ELF-1 (cell line): Measurements from ENCODE around the gene SCGB1D1.

Experiments used
- DNase-seq: peaks from one replicate; pipeline ENCODE4 v3.0.0-alpha.2; 2016; ENCODE audit warnings: low read depth, low spot score

SCGB1D1 gene

DNA sequence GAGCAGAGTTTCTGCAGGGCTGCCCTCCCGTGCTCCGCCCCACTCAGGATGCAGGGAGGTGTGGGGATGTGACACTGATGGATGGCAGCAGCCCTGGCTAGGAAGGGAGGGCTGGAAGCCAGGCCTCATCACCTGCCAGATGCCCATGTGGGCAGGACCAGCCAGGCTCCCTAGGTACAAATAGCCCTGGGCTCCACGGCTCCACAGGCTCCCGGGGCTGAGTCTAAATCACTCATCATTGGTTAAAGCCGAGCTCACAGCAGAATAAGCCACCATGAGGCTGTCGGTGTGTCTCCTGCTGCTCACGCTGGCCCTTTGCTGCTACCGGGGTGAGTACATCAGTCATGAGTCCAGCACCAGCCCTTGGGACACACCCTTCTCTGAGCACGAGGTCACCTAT lies at the start of gene SCGB1D1:
TSS of gene SCGB1D1 (plus strand) at position 206 of the 400 bp plus-strand sequence. CDS start at position 275, 69 bp downstream.
- DNase-seq = no peak

DNA sequence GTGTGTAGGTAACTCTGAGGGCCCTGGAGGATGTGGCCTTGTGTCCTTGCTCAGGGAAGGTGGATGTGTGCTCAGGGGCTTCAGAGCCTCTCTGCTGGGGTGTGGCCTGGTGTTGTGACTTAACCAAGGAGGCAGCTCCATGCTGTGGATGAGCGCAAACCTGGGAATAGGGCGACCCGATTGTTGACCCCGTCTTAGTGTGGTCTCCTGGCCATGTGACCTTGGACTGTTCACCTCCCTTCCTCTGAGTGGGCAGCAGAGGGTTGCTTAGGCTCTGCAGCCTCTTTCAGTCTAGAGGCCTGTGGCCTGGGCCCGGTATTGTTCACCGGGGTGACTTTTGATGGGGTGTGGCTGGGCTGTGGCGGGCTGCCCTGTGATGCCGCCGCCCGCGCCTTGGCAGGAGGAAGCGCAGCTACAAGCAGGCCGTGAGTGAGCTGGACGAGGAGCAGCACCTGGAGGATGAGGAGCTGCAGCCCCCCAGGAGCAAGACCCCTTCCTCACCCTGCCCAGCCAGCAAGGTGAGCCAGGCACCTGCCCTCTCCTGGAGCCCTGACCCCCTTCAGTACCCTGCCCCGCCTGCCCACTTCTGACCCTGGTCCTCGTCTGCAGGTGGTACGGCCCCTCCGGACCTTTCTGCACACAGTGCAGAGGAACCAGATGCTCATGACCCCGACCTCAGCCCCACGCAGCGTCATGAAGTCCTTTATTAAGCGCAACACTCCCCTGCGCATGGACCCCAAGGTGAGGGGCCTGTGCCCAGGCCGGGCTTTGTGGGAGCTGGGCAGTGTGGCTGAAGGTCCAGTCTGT lies 49.5 kb upstream of the SCGB1D1 start:
- DNase-seq = no peak

GRCh38 chr11:62141111-62142042 lies 48.6 kb upstream of the SCGB1D1 start:
- DNase-seq = no peak

GRCh38 chr11:62142043-62142375 lies 48.0 kb upstream of the SCGB1D1 start:
- DNase-seq = no peak

- DNase-seq = no peak
Observed at GRCh38 chr11:62142921-62143320, 47.1 kb upstream of the SCGB1D1 start.

DNA sequence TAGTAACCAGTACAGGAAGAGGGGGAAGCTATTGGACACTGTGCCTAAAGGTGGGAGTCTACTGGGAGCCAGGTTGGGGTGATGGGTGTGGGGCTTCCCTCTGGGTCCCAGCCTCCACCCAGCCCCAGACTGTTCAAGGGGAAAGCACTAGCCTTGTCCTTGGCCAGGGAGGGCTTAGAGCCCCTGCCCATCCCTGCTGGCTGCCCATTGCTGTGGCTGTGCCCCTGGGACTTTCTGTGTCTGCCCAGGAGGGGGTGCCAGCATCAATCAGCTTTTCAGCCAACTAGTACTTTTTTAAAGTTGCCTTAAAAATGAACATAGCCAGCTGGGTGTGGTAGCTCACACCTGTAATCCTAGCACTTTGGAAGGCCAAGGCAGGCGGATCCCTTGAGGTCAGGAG lies 46.3 kb upstream of the SCGB1D1 start:
- no peak for DNase-seq

GRCh38 chr11:62144641-62145255 lies 45.3 kb upstream of the SCGB1D1 start:
- no peak for DNase-seq

- no peak for DNase-seq
Observed at GRCh38 chr11:62145261-62145871, 44.6 kb upstream of the SCGB1D1 start.

DNA sequence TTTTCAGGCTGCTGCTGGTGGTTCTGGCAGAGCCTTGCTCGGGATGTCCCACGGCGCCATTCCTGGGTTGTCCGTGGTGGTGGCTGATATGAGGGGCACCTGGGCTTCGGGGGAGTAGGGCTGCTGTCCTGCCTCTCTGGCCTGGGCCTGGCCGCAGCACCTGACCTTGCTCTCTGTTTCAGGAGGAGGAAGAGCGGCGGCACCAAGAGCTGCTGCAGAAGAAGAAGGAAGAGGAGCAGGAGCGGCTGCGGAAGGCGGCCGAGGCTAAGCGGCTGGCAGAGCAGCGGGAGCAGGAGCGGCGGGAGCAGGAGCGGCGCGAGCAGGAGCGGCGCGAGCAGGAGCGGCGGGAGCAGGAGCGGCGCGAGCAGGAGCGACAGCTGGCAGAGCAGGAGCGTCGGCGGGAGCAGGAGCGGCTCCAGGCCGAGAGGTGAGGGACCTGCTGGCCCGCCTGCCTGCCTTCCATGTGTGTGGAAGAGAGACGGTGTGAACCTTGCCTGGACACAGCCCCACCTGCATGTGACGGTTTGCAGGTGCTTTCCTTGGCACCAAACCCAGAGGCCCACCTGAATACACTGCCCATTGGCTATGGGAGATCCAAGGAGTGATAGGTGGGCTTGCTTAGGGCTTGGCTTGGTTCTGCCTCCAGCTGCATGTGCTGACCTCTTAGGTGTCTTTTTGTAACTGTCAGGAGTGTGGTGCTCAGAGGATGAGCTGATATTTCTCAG lies 43.4 kb upstream of the SCGB1D1 start:
- no peak for DNase-seq

- no peak for DNase-seq
Observed at GRCh38 chr11:62147545-62147944, 42.5 kb upstream of the SCGB1D1 start.

- no peak for DNase-seq
Observed at GRCh38 chr11:62148271-62148980, 41.6 kb upstream of the SCGB1D1 start.

DNA sequence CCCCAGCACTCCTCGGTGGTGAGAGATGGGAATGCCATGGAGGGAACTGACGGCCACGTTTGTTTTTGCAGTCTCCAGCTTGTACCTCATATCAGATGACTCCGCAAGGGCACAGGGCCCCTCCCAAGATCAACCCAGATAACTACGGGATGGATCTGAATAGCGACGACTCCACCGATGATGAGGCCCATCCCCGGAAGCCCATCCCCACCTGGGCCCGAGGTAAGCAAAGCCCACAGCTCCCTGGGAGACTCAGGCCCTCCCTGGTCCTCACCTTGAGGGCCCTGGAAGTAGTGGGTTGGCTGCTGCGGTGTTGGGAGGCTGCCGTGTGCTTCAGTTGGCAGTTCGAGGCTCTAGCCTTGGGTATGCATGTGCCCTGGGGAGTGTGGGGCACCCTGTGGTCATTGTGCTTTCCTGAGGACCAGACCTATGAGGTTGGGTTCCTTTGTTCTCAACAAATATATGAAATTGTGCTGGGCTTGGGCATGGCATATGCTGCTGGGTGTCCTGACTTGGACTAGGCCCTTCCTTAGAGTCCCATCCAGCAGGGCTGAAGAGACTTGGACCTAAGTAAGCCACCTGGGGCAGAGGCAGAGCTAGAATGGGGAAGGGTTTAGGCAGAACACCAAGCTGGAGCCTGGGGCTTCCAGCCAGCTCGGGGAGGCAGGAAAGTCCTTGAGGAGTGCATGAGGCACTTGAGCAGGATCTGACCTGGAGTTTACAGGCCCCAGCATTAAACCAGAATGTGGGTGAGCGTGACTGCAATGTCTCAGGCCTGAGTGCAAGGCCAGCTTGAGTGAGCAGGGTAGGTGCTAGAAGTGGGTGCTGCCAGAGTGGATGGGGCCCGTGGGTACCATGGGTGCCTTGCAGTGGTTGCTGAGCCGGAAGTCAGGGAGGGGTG lies 39.8 kb upstream of the SCGB1D1 start:
- no peak for DNase-seq

GRCh38 chr11:62150887-62151736 lies 38.9 kb upstream of the SCGB1D1 start:
- no peak for DNase-seq

DNA sequence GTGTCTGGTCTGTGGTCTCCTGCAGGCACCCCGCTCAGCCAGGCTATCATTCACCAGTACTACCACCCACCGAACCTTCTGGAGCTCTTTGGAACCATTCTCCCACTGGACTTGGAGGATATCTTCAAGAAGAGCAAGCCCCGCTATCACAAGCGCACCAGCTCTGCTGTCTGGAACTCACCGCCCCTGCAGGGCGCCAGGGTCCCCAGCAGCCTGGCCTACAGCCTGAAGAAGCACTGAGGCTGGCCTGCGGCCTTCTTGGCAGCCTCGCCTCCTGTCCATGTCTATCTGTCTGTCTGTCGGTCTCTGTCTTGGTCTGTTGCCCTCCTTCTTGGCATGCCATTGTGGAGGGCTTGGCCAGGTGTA lies 38.3 kb upstream of the SCGB1D1 start:
- no peak for DNase-seq

DNA sequence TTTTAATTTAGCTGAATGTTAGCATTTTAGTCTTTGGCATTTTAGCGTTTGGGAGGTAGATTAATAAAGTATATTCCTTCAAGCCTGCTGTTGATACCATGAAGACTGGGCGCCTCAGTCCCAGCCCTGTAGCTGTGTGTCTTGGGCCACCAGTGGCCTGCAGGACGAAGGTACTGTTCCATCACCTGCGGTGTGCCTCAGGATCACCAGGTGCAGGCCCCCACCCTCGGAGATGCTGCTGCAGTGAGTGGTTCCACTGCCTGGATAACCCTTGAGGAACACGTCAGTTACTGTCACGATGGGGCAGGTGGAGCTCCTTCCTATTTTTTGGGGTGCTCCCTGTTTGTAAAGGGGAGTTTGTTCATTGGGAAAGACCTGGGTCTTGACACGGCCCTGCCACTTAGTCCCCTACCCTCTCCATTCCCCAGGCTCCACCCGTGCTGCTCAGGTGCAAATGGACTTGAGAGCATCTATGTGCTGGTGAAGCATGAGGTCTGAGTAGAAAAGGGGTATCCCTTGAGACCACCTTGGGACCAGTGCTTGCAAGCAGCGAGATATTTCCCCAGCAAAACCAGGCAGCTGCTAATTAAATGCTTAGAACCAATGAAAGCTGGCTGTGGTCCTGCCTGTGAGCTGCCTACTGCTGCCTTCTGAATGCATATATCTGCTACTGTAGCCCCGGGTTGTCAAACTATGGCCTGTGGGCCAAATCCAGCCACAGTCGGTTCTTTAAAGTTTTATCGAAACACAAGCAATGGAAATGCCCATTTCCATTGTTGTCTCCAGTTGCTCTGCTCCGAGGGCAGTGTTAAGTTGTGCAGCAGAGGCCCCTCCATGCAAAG lies 37.5 kb upstream of the SCGB1D1 start:
- no peak for DNase-seq

- DNase-seq = no peak
Observed at GRCh38 chr11:62153087-62153395, 37.0 kb upstream of the SCGB1D1 start.

- DNase-seq = no peak
Observed at GRCh38 chr11:62153617-62154016, 36.4 kb upstream of the SCGB1D1 start.

GRCh38 chr11:62157603-62158002 lies 32.4 kb upstream of the SCGB1D1 start:
- no peak for DNase-seq
